GM12878 (cell line): ENCODE results near the gene ZACN. TPM values are rescaled to one million over a fixed set of nuclear protein-coding genes. Genes with fewer than 3 reads are reported as not detected.

Source experiments
- ATAC-seq: fragments of 200-7000 bp; cut with Tn5 transposase; 3 replicates; pipeline ENCODE4 v1.9.1; 2020; ENCODE audit warnings: mild to moderate bottlenecking, moderate library complexity
- BruUV-seq: library from RNA; stranded (reverse); fragments of 400-500 nt; replicated peaks from 2 replicates; lab custom pipeline; 2021; lab: Mats Ljungman, UMichigan
- CTCF ChIA-PET: fragments of 300-600 bp; sonication (Branson Sonifier 250); formaldehyde crosslinking; extraction: SDS; loops from one replicate; lab custom pipeline; 2021; ENCODE audit warnings: inconsistent platforms; lab: Yijun Ruan, JAX
- POLR2A ChIA-PET: fragments of 350-600 bp; formaldehyde crosslinking; extraction: SDS; loops from one replicate; lab custom pipeline; 2021; ENCODE audit warnings: inconsistent platforms; lab: Charles Lee
- RAD21 ChIA-PET: fragments of 300-600 bp; sonication (Branson Sonifier 250); formaldehyde crosslinking; loops from one replicate; lab custom pipeline; 2023; ENCODE audit warnings: antibody characterized with exemption; ENCODE audit not compliant: unreplicated experiment; lab: Charles Lee
- SMC1A ChIA-PET: fragments of 300-600 bp; sonication (Branson Sonifier 250); formaldehyde crosslinking; loops from one replicate; lab custom pipeline; 2023; ENCODE audit not compliant: unreplicated experiment, uncharacterized antibody; lab: Charles Lee
- DNase-seq: peaks from one replicate; pipeline ENCODE4 v3.0.0-alpha.2; 2011; ENCODE audit warnings: low read depth, low spot score
- FAIRE-seq: peaks from 3 replicates; lab custom pipeline; 2011; peaks lifted over from hg19 to GRCh38; lab: Jason Lieb, UNC
- H2AFZ ChIP-seq: 2 replicates; pipeline ENCODE4 v1.6.0; 2011; ENCODE audit warnings: low read depth, low read length, control low read depth; ENCODE audit not compliant: control insufficient read depth
- H3K27ac ChIP-seq: 2 replicates; pipeline ENCODE4 v1.5.1; 2011; ENCODE audit warnings: control low read depth; ENCODE audit not compliant: control insufficient read depth, insufficient read depth
- H3K27me3 ChIP-seq, 2 experiments: replicated peaks in 1 of 2; 2 replicates each; pipeline versions ENCODE4 v1.6.0 to v1.6.1; 2011; ENCODE audit warnings: low read length in 1 of 2; ENCODE audit not compliant: control insufficient read depth in 2 of 2, insufficient read depth in 2 of 2
- H3K36me3 ChIP-seq, 2 experiments: 2 replicates each; pipeline ENCODE4 v1.5.1; 2011; ENCODE audit warnings: low read length in 1 of 2; ENCODE audit not compliant: control insufficient read depth in 2 of 2, insufficient read depth in 2 of 2
- H3K4me1 ChIP-seq: 2 replicates; pipeline ENCODE4 v1.6.1; 2011; ENCODE audit warnings: mild to moderate bottlenecking, low read length, moderate library complexity, mixed read lengths; ENCODE audit not compliant: control insufficient read depth, insufficient read depth
- H3K4me2 ChIP-seq: 2 replicates; pipeline ENCODE4 v1.6.0; 2011; ENCODE audit warnings: control low read depth; ENCODE audit not compliant: control insufficient read depth, insufficient read depth
- H3K4me3 ChIP-seq: fragments of 200-600 bp; sonication (generic); 2 replicates; pipeline ENCODE4 v1.5.1; 2016
- H3K79me2 ChIP-seq: 2 replicates; pipeline ENCODE4 v1.6.0; 2011; ENCODE audit warnings: low read length; ENCODE audit not compliant: control insufficient read depth, insufficient read depth
- H3K9ac ChIP-seq: 2 replicates; pipeline ENCODE4 v1.8.0; 2011; ENCODE audit warnings: low read length, control low read depth, mixed read lengths; ENCODE audit not compliant: control insufficient read depth, insufficient read depth
- H3K9me3 ChIP-seq: replicated peaks from 3 replicates; pipeline ENCODE4 v1.5.1; 2011; ENCODE audit warnings: mild to moderate bottlenecking, low read length; ENCODE audit not compliant: control insufficient read depth, insufficient read depth
- H4K20me1 ChIP-seq: 2 replicates; pipeline ENCODE4 v1.6.0; 2011; ENCODE audit not compliant: control insufficient read depth, insufficient read depth
- BHLHE40 ChIP-seq, 2 experiments: fragments of 450-650 bp in 1 of 2; IDR thresholded peaks; 2 replicates each; pipeline ENCODE4 v1.6.1; 2011 to 2017; ENCODE audit warnings: low read depth in 2 of 2, borderline replicate concordance in 1 of 2, improper control_type of control experiment in 1 of 2, low read length in 1 of 2, mild to moderate bottlenecking in 1 of 2
- CHD2 ChIP-seq: IDR thresholded peaks from 2 replicates; pipeline ENCODE4 v1.6.1; 2011; ENCODE audit warnings: low read depth, low read length, improper control_type of control experiment, borderline replicate concordance
- MYC ChIP-seq: IDR thresholded peaks from 2 replicates; pipeline ENCODE4 v1.6.1; 2011; ENCODE audit warnings: mild to moderate bottlenecking, low read length, moderate library complexity, inconsistent platforms; ENCODE audit not compliant: insufficient read depth, insufficient replicate concordance, insufficient read length, severe bottlenecking
- NFYA ChIP-seq: IDR thresholded peaks from 2 replicates; pipeline ENCODE4 v1.6.1; 2011; ENCODE audit warnings: low read depth, mild to moderate bottlenecking, low read length, improper control_type of control experiment, borderline replicate concordance
- RAD21 ChIP-seq: IDR thresholded peaks from 2 replicates; pipeline ENCODE4 v1.6.1; 2011; ENCODE audit warnings: mild to moderate bottlenecking, low read depth, low read length, moderate library complexity; ENCODE audit not compliant: insufficient read depth
- RUNX3 ChIP-seq: IDR thresholded peaks from 2 replicates; pipeline ENCODE4 v1.6.1; 2012; ENCODE audit warnings: low read length, inconsistent platforms
- SMAD1 ChIP-seq: fragments of 450-650 bp; IDR thresholded peaks from 2 replicates; pipeline ENCODE4 v1.6.1; 2018; ENCODE audit warnings: mild to moderate bottlenecking, low read depth; ENCODE audit not compliant: partially characterized antibody
- SPI1 ChIP-seq: IDR thresholded peaks from 2 replicates; pipeline ENCODE4 v1.6.1; 2011; ENCODE audit warnings: low read depth, mild to moderate bottlenecking, low read length, moderate library complexity, borderline replicate concordance; ENCODE audit not compliant: insufficient read depth
- SRF ChIP-seq, 2 experiments: IDR thresholded peaks; 2 replicates each; pipeline ENCODE4 v1.6.1; 2011; ENCODE audit warnings: low read depth in 2 of 2, low read length in 2 of 2, mild to moderate bottlenecking in 1 of 2, moderate library complexity in 1 of 2
- TCF12 ChIP-seq: IDR thresholded peaks from 2 replicates; pipeline ENCODE4 v1.6.1; 2011; ENCODE audit warnings: low read depth, mild to moderate bottlenecking, low read length
- TCF7 ChIP-seq: IDR thresholded peaks from 2 replicates; pipeline ENCODE4 v1.6.1; 2014; ENCODE audit warnings: antibody characterized with exemption, borderline replicate concordance
- ZNF207 ChIP-seq: fragments of 450-650 bp; IDR thresholded peaks from 2 replicates; pipeline ENCODE4 v1.6.1; 2014; ENCODE audit warnings: antibody characterized with exemption, mild to moderate bottlenecking, borderline replicate concordance
- WGBS: methylation state at CpG from one replicate; pipeline ENCODE4 v1.1.6; 2016; ENCODE audit warnings: low lambda C conversion rate; ENCODE audit not compliant: insufficient replicate concordance, insufficient coverage; ENCODE audit errors: missing lambda C conversion rate; 5-methylcytosine and 5-hydroxymethylcytosine counted together
- in situ Hi-C: fragments of 300-500 bp; cut with MboI; formaldehyde crosslinking; loops from 9 replicates; pipeline ENCODE4 v1.14.3; 2018; ENCODE audit warnings: mixed read lengths
- intact Hi-C: fragments of 100-400 bp; cut with micrococcal nuclease; formaldehyde crosslinking; loops from one replicate; pipeline ENCODE4 v1.14.2; 2022; ENCODE audit not compliant: unreplicated experiment
- polyA plus RNA-seq, 11 experiments: library from polyadenylated mRNA; depleted of rRNA in 4 of 11; unstranded in 6 of 11; stranded (reverse) in 5 of 11; fragments of >200 nt; fragmentation: Nextera tagmentation in 4 of 11; fragmentation: Illumina TruSeq in 1 of 11; extraction: Ambion mirVana in 4 of 11; extraction: Trizol in 1 of 11; gene quantifications; 1 replicate in 1 of 11; 2 replicates in 10 of 11; pipeline versions ENCODE4 v1.2.1 to v1.2.3, GENCODE V29; 2011 to 2016; ENCODE audit warnings: inconsistent platforms in 2 of 11, missing spikeins in 2 of 11, low read depth in 1 of 11
- total RNA-seq, 4 experiments: library from RNA; depleted of rRNA in 3 of 4; stranded (reverse); fragments of >200 nt in 3 of 4; fragmentation: Illumina TruSeq in 1 of 4; extraction: Trizol in 1 of 4; gene quantifications; 2 replicates each; pipeline versions ENCODE4 v1.2.1 to v1.2.3, GENCODE V29; 2013 to 2021
- TF ChIP-seq, protein P1 (sequence below): IDR thresholded peaks from 2 replicates; pipeline ENCODE4 v1.6.1; 2012; ENCODE audit warnings: low read depth, low read length, improper control_type of control experiment
- TF ChIP-seq, protein P2 (sequence below): IDR thresholded peaks from 2 replicates; pipeline ENCODE4 v1.6.1; 2011; ENCODE audit warnings: borderline replicate concordance, low read depth, mild to moderate bottlenecking, moderate library complexity, low read length; ENCODE audit not compliant: insufficient read depth, poor library complexity, severe bottlenecking

Gene ZACN
- total and polyA plus RNA-seq, 10 of the 15 experiments (the other 5 are each of a cell fraction or from before 2014, with no cell fraction given): 0.06 to 11.3 (median 0.47) TPM; not detected in 2

DNA sequence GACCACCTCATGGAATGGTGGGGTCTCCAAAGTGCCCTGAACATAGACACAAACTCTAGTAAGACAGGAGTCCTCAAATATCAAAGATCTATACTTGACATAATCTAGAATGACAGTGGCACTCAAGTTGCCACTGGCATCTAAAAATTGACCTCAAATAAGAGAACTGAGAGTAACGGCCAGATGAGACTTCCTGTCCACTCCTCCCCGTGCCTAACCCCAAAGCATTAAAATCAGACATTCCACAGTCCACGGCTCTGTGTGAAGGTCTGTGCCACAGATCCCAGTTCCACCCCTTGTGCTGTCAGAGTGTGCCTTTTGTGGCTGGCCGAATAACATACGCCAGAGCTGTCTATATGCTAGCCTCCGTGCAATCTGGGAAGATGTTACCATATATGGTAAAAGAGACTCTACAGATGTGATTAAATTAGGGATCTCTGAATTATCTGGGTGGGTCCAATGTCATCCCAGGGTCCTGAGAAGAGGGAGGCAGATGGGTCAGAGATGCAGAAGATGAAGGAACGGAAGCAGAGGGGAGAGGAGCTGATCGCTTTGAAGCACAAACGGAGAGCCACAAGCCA is 30.9 kb upstream of the ZACN start:
- ChIA-PET SMC1A (no interaction called here), POLR2A (no interaction called here), CTCF (no interaction called here), RAD21 (no interaction called here)
- Histone ChIP-seq H4K20me1 (no peaks in the 10 kb centered on the region), H3K9me3 (no peaks in the 10 kb centered on the region), H3K4me3 (no peak overlapping the region), H3K79me2 (no peaks in the 10 kb centered on the region), H3K4me2 (peak overlapping the region; percentile 41; the same call in 1 of the 2 replicates), H2AFZ (no peak overlapping the region), H3K36me3 (peaks cover 39 to 46% of the 10 kb centered on the region in 2 experiments), H3K9ac (no peak overlapping the region), H3K27ac (peak overlapping the region; percentile 25; the same call in 1 of the 2 replicates), H3K4me1 (peaks cover 11% of the 10 kb centered on the region), H3K27me3 (no peaks in the 10 kb centered on the region)
- in situ Hi-C loops (no loop called here), intact Hi-C loops (no loop called here)
- TF ChIP-seq SPI1 (peak; percentile 82; the same call in 1 of the 2 replicates), RUNX3 (peak; percentile 47; the same call in 1 of the 2 replicates), SRF (IDR thresholded peaks at IDR 0.05; ENCODE audit: low read depth in 2 of 2, low read length in 2 of 2) (peak in 1 of 2 experiments; percentile 51; a peak in 1 of 4 replicates)
- TF ChIP-seq, protein P1, sequence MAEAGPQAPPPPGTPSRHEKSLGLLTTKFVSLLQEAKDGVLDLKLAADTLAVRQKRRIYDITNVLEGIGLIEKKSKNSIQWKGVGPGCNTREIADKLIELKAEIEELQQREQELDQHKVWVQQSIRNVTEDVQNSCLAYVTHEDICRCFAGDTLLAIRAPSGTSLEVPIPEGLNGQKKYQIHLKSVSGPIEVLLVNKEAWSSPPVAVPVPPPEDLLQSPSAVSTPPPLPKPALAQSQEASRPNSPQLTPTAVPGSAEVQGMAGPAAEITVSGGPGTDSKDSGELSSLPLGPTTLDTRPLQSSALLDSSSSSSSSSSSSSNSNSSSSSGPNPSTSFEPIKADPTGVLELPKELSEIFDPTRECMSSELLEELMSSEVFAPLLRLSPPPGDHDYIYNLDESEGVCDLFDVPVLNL: no peak
- FAIRE-seq (no peak), DNase-seq (no peak), ATAC-seq (peak; percentile 90)
- 44% methylated on average over 9 of the region's 9 CpGs for WGBS
- BruUV-seq: no TSS peak

DNA sequence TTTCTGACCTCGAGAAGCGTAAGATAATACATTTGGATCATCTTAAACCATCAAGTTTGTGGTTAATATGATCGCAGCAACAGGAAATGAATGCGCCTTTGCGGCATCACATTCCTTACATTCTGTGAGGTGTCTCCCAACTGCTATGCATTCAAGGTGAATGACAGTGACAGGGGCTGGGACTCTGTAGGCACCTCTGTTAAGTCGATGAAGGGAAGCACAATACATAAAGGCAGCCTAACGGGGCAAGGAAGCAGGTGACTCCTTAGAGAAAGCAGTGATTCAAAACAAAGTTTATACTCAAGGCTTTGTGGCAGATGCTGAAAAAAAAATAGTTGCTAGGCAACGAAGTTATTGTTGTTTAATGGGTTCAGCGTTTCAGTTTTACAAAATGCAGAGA is 30.3 kb upstream of the ZACN start:
- ChIA-PET CTCF (interaction anchor here (1.4 kb wide), 1 partner anchor 34 kb away, joined by 5 read pairs; no protein-coding TSS in a partner anchor), SMC1A (no interaction called here), POLR2A (no interaction called here), RAD21 (interaction anchor here (1.1 kb wide), 1 partner anchor 231 kb away, joined by 4 read pairs; no protein-coding TSS in a partner anchor)
- DNase-seq (no peak), ATAC-seq (no peak), FAIRE-seq (no peak)
- H3K4me2 ChIP-seq: no peak overlapping the region
- intact Hi-C loops (no loop called here), in situ Hi-C loops (no loop called here)
- no peaks in the 10 kb centered on the region for H4K20me1 ChIP-seq
- 0 out of 2 replicates have a peak overlapping the region, but pooled peaks have one; percentile 25 for H3K27ac ChIP-seq
- peaks cover 33 to 43% of the 10 kb centered on the region in 2 experiments for H3K36me3 ChIP-seq
- H3K4me1 ChIP-seq: peaks cover 11% of the 10 kb centered on the region
- WGBS: 83% methylated on average over 9 of the region's 9 CpGs
- no peak overlapping the region for H3K4me3 ChIP-seq
- no peak overlapping the region for H2AFZ ChIP-seq
- no TSS peak for BruUV-seq
- H3K27me3 ChIP-seq: no peaks in the 10 kb centered on the region
- H3K79me2 ChIP-seq: no peaks in the 10 kb centered on the region
- H3K9ac ChIP-seq: no peak overlapping the region
- no peaks in the 10 kb centered on the region for H3K9me3 ChIP-seq
- TF ChIP-seq TCF12 (no peak), ZNF207 (no peak), MYC (no peak), BHLHE40 (IDR thresholded peaks at IDR 0.05; ENCODE audit: borderline replicate concordance in 1 of 2, low read depth in 2 of 2, low read length in 1 of 2) (no peak), NFYA (no peak), CHD2 (no peak), RAD21 (no peak), TCF7 (no peak), SMAD1 (no peak)
- TF ChIP-seq, protein P2, sequence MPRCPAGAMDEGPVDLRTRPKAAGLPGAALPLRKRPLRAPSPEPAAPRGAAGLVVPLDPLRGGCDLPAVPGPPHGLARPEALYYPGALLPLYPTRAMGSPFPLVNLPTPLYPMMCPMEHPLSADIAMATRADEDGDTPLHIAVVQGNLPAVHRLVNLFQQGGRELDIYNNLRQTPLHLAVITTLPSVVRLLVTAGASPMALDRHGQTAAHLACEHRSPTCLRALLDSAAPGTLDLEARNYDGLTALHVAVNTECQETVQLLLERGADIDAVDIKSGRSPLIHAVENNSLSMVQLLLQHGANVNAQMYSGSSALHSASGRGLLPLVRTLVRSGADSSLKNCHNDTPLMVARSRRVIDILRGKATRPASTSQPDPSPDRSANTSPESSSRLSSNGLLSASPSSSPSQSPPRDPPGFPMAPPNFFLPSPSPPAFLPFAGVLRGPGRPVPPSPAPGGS: no peak
